Measurements from ENCODE around the gene CAMK2B.
A peak's percentile ranks its signal among the peaks of the same experiment; 100 is the strongest.

The CAMK2B gene

DNA sequence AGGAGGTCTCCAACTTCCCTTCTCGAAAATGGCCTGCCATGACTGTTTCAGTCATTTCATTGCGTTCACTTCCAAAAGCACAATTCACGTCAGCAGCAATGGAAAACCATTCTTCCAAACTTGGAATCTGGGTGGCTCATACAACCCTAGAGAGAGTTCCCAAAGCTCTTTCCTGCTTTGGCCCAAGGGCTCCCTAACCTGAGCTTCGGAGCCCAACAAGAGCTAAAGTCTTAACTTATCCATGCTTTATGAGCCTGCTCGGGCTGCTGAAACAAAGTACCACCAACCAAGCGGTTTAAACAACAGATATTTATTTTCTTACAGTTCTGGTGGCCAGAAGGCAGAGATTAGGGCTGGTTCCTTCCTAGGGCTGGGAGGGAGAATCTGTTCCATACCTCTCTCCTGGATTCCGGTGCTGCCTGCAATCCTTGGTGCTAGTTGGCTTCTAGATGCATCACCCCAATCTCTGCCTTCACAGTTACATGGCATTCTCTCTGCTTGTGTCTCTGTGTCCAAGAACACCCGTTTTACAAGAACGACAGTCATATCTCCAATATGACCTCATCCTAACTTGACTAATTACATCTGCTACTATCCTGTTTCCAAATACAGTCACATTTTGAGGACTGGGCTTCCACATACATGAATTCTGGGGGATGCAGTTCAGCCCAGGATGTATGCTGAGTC, 33.5 kb downstream of the CAMK2B start:
- H3K4me2 ChIP-seq (ENCODE audit: low read length, poor library complexity, severe bottlenecking): no peak overlapping the region
- no peak overlapping the region for H4K91ac ChIP-seq (ENCODE audit: low read length)
- no peak overlapping the region for H2BK5ac ChIP-seq (ENCODE audit: low read depth, low read length, poor library complexity, severe bottlenecking)
- H3K23ac ChIP-seq (ENCODE audit: low read length in 2 of 2): no peak overlapping the region
- no peak overlapping the region for H3K4me3 ChIP-seq (ENCODE audit: insufficient read depth in 1 of 2, low read depth in 1 of 2, low read length in 2 of 2)
- no peak overlapping the region for H3K18ac ChIP-seq (ENCODE audit: low read depth in 1 of 2, low read length in 2 of 2)
- H4K8ac ChIP-seq (ENCODE audit: low read length): no peak overlapping the region
- no peak overlapping the region for H2BK120ac ChIP-seq (ENCODE audit: low read depth, low read length)
- no peak overlapping the region for H2AFZ ChIP-seq (ENCODE audit: low read depth, low read length)
- no peak overlapping the region for H2BK15ac ChIP-seq (ENCODE audit: low read depth, poor library complexity, severe bottlenecking)
- peaks cover 68 to 78% of the 10 kb centered on the region in 2 experiments for H3K27me3 ChIP-seq (ENCODE audit: control insufficient read depth in 1 of 2, insufficient read depth in 1 of 2, low read length in 2 of 2)
- H2BK12ac ChIP-seq (ENCODE audit: low read length in 2 of 2): no peak overlapping the region
- H2AK5ac ChIP-seq (ENCODE audit: low read length, severe bottlenecking): no peak overlapping the region
- H3K9ac ChIP-seq (ENCODE audit: low read length): no peak overlapping the region
- 94% methylated on average over 8 of the region's 9 CpGs for WGBS
- no peaks in the 10 kb centered on the region for H3K9me3 ChIP-seq (ENCODE audit: control insufficient read depth, low read length)
- no peak overlapping the region for H3K27ac ChIP-seq (ENCODE audit: low read length, poor library complexity, severe bottlenecking)
- DNase-seq: no peak
- H3K36me3 ChIP-seq (ENCODE audit: control insufficient read depth in 1 of 2, insufficient read depth in 2 of 2, low read depth in 1 of 2, low read length in 2 of 2): no peaks in the 10 kb centered on the region
- no peaks in the 10 kb centered on the region for H3K4me1 ChIP-seq (ENCODE audit: control insufficient read depth, insufficient read depth, low read depth, low read length)
- no peak overlapping the region for H3K4ac ChIP-seq (ENCODE audit: low read depth in 1 of 2, low read length in 2 of 2)
- H3K79me1 ChIP-seq (replicated peaks; ENCODE audit: low read length, poor library complexity, severe bottlenecking): no peaks in the 10 kb centered on the region
- H3K14ac ChIP-seq (ENCODE audit: low read length in 2 of 2): no peak overlapping the region

DNA sequence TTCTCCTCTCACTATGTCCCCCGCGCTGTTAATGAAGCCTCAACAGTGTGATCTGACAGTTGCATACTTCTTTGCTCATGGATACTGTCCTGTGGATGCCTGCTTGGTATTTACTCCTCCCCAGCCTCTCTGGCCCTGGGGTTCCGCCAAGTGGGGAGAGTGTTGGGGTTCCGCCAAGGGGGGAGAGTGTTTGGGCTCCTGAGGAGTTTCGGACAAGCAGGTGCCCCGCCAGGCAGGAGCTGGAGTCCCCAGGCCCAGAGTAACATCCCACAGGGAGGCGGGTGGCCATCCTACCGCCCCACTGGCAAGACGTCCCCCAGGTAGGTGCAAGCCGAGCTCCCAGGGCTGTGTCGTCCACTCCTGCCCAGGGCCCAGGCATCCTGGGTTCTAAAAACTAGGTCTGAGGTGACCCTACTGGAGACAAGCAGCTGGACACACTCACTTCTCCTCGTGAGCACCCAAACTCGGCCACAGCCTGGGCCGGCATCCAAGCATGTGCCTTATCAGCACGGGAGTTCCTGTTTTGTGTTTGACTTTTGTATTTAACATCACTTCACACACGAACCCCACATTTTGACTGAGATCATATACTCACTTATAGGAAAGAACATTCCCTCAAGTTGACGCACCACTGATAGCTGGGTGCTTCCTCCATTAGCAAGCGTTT, 34.2 kb downstream of the CAMK2B start:
- Histone ChIP-seq H4K91ac (ENCODE audit: low read length) (no peak overlapping the region), H3K27ac (ENCODE audit: low read length, poor library complexity, severe bottlenecking) (no peak overlapping the region), H3K79me1 (replicated peaks; ENCODE audit: low read length, poor library complexity, severe bottlenecking) (no peaks in the 10 kb centered on the region), H2BK120ac (ENCODE audit: low read depth, low read length) (no peak overlapping the region), H3K9me3 (ENCODE audit: control insufficient read depth, low read length) (no peaks in the 10 kb centered on the region), H3K23ac (ENCODE audit: low read length in 2 of 2) (no peak overlapping the region), H3K18ac (ENCODE audit: low read depth in 1 of 2, low read length in 2 of 2) (no peak overlapping the region), H3K4me2 (ENCODE audit: low read length, poor library complexity, severe bottlenecking) (no peak overlapping the region), H3K4me1 (ENCODE audit: control insufficient read depth, insufficient read depth, low read depth, low read length) (no peaks in the 10 kb centered on the region), H2BK12ac (ENCODE audit: low read length in 2 of 2) (no peak overlapping the region), H3K36me3 (ENCODE audit: control insufficient read depth in 1 of 2, insufficient read depth in 2 of 2, low read depth in 1 of 2, low read length in 2 of 2) (no peaks in the 10 kb centered on the region), H3K9ac (ENCODE audit: low read length) (no peak overlapping the region), H2BK15ac (ENCODE audit: low read depth, poor library complexity, severe bottlenecking) (no peak overlapping the region), H2AFZ (ENCODE audit: low read depth, low read length) (no peak overlapping the region), H3K27me3 (ENCODE audit: control insufficient read depth in 1 of 2, insufficient read depth in 1 of 2, low read length in 2 of 2) (peaks cover 68 to 76% of the 10 kb centered on the region in 2 experiments), H2BK5ac (ENCODE audit: low read depth, low read length, poor library complexity, severe bottlenecking) (no peak overlapping the region), H2AK5ac (ENCODE audit: low read length, severe bottlenecking) (no peak overlapping the region), H4K8ac (ENCODE audit: low read length) (no peak overlapping the region), H3K14ac (ENCODE audit: low read length in 2 of 2) (no peak overlapping the region), H3K4ac (ENCODE audit: low read depth in 1 of 2, low read length in 2 of 2) (no peak overlapping the region), H3K4me3 (ENCODE audit: insufficient read depth in 1 of 2, low read depth in 1 of 2, low read length in 2 of 2) (no peak overlapping the region)
- peak; percentile 24 for DNase-seq
- WGBS: 86% methylated on average over 18 of the region's 18 CpGs

DNA sequence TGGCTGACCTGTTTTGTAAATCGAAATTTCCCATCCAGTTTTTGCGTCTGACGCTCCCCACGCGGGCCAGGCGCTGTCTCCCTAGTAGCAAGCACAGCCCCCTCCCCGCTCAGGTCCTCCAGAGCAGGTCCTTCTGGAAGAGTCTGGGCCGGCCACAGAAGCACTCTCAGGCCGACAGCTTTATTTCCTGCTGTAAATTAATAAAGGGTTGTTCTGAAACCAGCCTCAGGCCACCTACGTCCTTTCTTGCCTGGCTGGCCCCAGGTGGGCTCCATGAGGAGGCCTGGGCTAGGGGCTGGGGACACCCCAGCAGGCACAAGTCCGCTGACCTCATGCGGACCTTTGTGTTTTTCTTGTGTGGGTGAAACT, 35.2 kb downstream of the CAMK2B start:
- no peak for DNase-seq
- Histone ChIP-seq H2BK12ac (ENCODE audit: low read length in 2 of 2) (no peak overlapping the region), H2BK5ac (ENCODE audit: low read depth, low read length, poor library complexity, severe bottlenecking) (no peak overlapping the region), H3K23ac (ENCODE audit: low read length in 2 of 2) (no peak overlapping the region), H3K4ac (ENCODE audit: low read depth in 1 of 2, low read length in 2 of 2) (no peak overlapping the region), H3K27me3 (ENCODE audit: control insufficient read depth in 1 of 2, insufficient read depth in 1 of 2, low read length in 2 of 2) (peaks cover 60 to 69% of the 10 kb centered on the region in 2 experiments), H4K91ac (ENCODE audit: low read length) (no peak overlapping the region), H3K18ac (ENCODE audit: low read depth in 1 of 2, low read length in 2 of 2) (no peak overlapping the region), H3K4me2 (ENCODE audit: low read length, poor library complexity, severe bottlenecking) (no peak overlapping the region), H2BK15ac (ENCODE audit: low read depth, poor library complexity, severe bottlenecking) (no peak overlapping the region), H3K4me3 (ENCODE audit: insufficient read depth in 1 of 2, low read depth in 1 of 2, low read length in 2 of 2) (no peak overlapping the region), H4K8ac (ENCODE audit: low read length) (no peak overlapping the region), H3K36me3 (ENCODE audit: control insufficient read depth in 1 of 2, insufficient read depth in 2 of 2, low read depth in 1 of 2, low read length in 2 of 2) (no peaks in the 10 kb centered on the region), H3K14ac (ENCODE audit: low read length in 2 of 2) (no peak overlapping the region), H3K27ac (ENCODE audit: low read length, poor library complexity, severe bottlenecking) (no peak overlapping the region), H2BK120ac (ENCODE audit: low read depth, low read length) (no peak overlapping the region), H2AK5ac (ENCODE audit: low read length, severe bottlenecking) (no peak overlapping the region), H3K4me1 (ENCODE audit: control insufficient read depth, insufficient read depth, low read depth, low read length) (no peaks in the 10 kb centered on the region), H2AFZ (ENCODE audit: low read depth, low read length) (no peak overlapping the region), H3K9ac (ENCODE audit: low read length) (no peak overlapping the region), H3K79me1 (replicated peaks; ENCODE audit: low read length, poor library complexity, severe bottlenecking) (no peaks in the 10 kb centered on the region), H3K9me3 (ENCODE audit: control insufficient read depth, low read length) (no peaks in the 10 kb centered on the region)
- WGBS: 64% methylated on average over 12 of the region's 12 CpGs

DNA sequence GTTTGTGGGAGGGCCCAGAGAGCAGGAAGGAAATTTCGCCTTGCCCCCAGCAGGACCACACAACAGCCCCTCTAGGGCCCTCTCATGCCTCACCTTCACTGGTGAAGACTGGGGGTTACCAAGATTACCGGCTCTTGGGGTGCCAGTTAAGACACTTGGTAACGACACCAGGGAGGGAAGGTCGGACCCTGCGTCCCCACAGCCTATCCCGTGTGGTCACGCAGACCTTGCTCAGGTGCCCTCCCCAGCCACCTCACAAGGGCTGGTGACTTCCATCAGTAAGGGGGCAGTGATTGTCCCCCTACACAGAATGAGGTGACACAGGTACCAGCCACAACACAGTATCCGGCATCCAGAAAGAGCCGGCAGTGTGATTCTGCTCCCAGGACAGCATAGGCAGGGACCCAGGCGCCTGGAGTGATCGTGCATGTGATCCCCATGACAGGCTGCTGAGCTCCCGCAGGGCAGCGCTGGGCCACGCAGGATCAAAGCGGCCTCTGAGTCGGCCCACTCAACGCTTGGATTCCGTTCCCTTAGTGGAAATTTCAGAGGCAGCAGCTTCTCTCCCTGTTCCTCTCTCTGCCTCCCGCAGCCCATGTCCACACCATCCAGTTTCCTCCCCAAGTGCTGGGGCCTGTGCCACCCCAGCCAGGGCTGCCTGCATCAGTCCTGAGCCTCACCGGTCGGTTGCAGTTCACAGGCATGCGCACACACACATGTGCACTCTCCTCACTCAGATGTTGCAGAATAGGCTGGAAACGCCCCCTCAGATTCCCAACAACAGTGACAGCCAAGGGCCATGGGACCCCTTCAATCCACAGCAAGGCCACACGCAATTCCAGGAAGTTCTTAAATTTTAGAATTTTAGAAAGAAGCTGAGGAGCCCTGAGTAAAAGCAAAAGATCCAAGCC, 35.8 kb downstream of the CAMK2B start:
- no peak overlapping the region for H3K23ac ChIP-seq (ENCODE audit: low read length in 2 of 2)

More for the DNA sequence above, 35.8 kb downstream of the CAMK2B start:
- no peaks in the 10 kb centered on the region for H3K79me1 ChIP-seq (replicated peaks; ENCODE audit: low read length, poor library complexity, severe bottlenecking)
- no peak overlapping the region for H3K4ac ChIP-seq (ENCODE audit: low read depth in 1 of 2, low read length in 2 of 2)
- H4K91ac ChIP-seq (ENCODE audit: low read length): no peak overlapping the region
- no peaks in the 10 kb centered on the region for H3K4me1 ChIP-seq (ENCODE audit: control insufficient read depth, insufficient read depth, low read depth, low read length)
- DNase-seq: no peak
- no peak overlapping the region for H2BK5ac ChIP-seq (ENCODE audit: low read depth, low read length, poor library complexity, severe bottlenecking)
- no peak overlapping the region for H4K8ac ChIP-seq (ENCODE audit: low read length)
- H2BK12ac ChIP-seq (ENCODE audit: low read length in 2 of 2): no peak overlapping the region
- WGBS: 85% methylated on average over 23 of the region's 24 CpGs
- H3K27me3 ChIP-seq (ENCODE audit: control insufficient read depth in 1 of 2, insufficient read depth in 1 of 2, low read length in 2 of 2): peaks cover 54 to 63% of the 10 kb centered on the region in 2 experiments
- no peak overlapping the region for H2AK5ac ChIP-seq (ENCODE audit: low read length, severe bottlenecking)
- H2AFZ ChIP-seq (ENCODE audit: low read depth, low read length): no peak overlapping the region
- H3K4me3 ChIP-seq (ENCODE audit: insufficient read depth in 1 of 2, low read depth in 1 of 2, low read length in 2 of 2): no peak overlapping the region
- H3K27ac ChIP-seq (ENCODE audit: low read length, poor library complexity, severe bottlenecking): no peak overlapping the region
- no peak overlapping the region for H3K9ac ChIP-seq (ENCODE audit: low read length)
- no peaks in the 10 kb centered on the region for H3K9me3 ChIP-seq (ENCODE audit: control insufficient read depth, low read length)
- H3K36me3 ChIP-seq (ENCODE audit: control insufficient read depth in 1 of 2, insufficient read depth in 2 of 2, low read depth in 1 of 2, low read length in 2 of 2): no peaks in the 10 kb centered on the region
- H2BK120ac ChIP-seq (ENCODE audit: low read depth, low read length): no peak overlapping the region
- no peak overlapping the region for H2BK15ac ChIP-seq (ENCODE audit: low read depth, poor library complexity, severe bottlenecking)
- no peak overlapping the region for H3K14ac ChIP-seq (ENCODE audit: low read length in 2 of 2)
- no peak overlapping the region for H3K4me2 ChIP-seq (ENCODE audit: low read length, poor library complexity, severe bottlenecking)
- H3K18ac ChIP-seq (ENCODE audit: low read depth in 1 of 2, low read length in 2 of 2): no peak overlapping the region
